Stimulated activated CD8-positive, alpha-beta memory T cell treated with anti-CD3 and anti-CD28 coated beads, Interleukin-15, amount 100 ng/mL, for 4 hours (primary cell): ENCODE data around the gene CLEC3B.
"Not testable (repeated sequence)": the region's sequence is repeated elsewhere in the genome, so short reads cannot be mapped to it uniquely, and the experiment has no call there.

Experiments used
- DNase-seq, 2 donors: peaks; one replicate each; pipeline ENCODE4 v3.0.0-alpha.2; 2020; ENCODE audit warnings: low read depth in 2 of 2

The CLEC3B gene

DNA sequence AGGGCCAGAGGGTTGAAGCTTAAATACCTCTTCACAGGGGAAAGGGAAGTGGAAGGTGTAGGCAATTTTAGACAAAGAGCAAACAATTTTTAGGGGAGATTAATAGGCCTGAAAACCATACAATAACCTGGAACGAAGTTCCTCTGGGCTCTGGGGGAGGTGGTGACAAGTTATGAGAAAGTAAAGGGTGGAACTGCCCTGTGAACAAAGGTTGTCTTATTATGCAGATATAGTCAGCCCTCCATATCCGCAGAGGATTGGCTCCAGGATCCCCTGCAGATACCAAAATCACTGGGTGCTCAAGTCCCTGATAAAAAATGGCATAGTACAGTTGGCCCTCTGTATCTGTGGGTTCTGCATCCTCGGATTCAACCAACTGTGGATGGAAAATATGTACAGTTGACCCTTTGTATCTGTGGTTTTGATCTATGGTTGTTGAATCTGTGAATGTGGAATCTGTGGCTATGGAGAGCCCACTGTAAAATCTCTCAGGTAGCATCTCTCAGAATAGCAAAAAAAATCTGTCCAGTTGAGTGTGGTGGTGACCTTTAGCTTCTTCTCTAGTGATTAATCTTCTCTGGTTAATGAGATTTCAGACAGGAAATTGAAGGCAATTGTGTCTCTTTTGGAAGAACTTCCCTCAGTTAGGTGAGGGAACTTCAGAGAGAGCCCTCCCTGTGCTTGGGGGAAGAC, 40.2 kb downstream of the CLEC3B start:
- DNase-seq, result no peak

DNA sequence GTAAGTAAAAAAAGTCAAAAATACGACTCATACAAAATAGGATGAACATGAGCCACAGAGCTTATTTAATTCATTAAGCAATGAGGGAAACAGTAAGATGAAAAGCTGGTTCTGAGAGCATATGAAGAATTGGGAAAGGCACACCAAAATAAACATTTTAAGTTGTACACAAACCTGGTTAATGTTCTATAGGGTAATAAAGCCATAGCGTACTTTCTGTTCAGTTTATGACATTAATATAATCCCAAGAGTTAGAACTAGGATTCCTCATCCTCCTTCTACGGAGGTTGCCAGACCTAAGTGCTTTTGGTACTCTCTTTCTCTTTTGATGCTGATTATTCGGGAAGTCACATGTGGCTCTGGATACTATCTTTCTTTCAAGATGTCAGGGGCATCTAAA, 41.4 kb downstream of the CLEC3B start:
- DNase-seq, result no peak

GRCh38 chr3:45067941-45068340, 41.8 kb downstream of the CLEC3B start:
- DNase-seq, result no peak

DNA sequence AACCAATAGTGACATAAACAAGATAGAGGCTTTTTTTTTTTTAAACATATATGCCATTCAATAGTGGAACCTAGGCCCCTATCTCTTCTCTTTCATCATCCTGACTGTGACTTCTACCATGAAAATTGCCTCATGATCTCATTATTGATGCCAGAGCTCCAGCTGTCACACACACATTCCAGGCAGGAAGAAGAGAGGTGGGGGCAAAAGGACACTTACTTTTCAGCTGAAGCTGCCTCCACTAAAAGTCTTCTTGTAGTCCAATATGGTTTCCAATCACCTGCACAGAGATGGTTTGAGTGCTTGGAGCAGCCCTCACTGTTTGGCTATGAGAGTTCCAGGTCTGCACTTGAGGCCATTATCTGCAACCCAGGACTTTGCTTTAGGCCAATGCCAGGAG, 45.0 kb downstream of the CLEC3B start:
- no peak for DNase-seq

GRCh38 chr3:45075821-45076625, 49.9 kb downstream of the CLEC3B start:
- DNase-seq, result no peak

DNA sequence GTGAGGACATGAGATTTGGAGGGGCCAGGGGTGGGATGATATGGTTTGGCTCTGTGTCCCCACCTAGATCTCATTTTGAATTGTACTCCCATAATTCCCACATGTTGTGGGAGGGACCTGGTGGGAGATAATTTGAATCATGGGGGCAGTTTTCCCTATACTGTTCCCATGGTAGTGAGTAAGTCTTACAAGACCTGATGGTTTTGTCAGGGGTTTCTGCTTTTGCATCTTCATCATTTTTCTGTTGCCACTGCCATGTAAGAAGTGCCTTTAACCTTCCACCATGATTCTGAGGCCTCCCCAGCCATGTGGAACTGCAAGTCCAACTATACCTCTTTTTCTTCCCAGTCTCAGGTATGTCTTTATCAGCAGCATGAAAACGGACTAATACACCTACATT, 52.2 kb downstream of the CLEC3B start:
- not testable (repeated sequence) for DNase-seq

GRCh38 chr3:45078910-45079522, 52.9 kb downstream of the CLEC3B start:
- no peak for DNase-seq

DNA sequence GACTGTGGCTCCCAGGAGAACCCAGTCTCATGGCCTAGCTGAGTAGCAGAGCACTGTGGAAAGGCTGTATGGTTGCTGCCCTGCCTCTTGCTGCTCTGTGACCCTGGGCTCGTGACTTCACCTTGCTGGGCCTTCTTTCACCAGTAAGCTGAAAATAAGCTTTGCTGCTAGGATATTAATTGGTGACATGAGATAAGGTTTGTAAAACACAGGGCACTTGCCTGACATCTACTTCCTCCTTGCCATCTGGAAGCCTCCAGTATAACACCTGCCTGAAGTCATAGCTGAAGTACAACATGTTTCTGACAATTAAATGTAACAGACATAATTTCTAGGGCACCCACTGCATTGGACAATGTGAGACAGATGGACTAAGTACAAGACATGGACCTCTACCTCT, 53.6 kb downstream of the CLEC3B start:
- DNase-seq, result no peak

GRCh38 chr3:45080824-45081223, 54.7 kb downstream of the CLEC3B start:
- no peak for DNase-seq

DNA sequence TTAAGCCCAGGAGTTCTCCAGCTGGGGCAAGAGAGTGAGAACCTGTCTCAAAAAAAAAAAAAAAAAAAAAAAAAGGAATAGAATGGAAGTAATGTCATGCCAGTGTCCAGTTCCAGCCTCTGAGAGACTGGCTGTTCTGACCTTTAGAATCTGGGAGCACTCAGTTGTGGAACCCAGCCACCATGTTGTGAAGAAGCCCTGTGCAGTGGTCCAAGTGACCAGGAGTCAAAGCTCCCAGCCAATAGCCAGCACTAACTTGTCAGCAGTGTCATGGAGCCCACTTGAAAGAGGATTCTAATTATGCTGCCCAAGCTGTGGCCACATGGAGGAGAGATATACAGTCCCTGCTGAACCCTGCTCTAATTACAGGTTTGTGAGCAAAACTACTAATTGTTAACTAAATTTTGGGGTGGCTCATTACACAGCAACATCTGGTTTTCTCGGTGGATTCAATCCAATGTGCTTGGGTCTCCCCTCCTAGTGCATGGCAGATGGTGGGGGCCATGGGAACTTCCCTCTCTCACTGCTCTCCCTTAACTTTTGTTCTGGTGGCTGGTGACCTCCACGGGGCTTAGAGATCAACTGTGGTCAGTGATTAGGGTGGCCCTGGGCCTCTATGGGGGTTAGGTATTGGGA, 55.5 kb downstream of the CLEC3B start:
- no peak for DNase-seq

GRCh38 chr3:45082142-45082538, 56.0 kb downstream of the CLEC3B start:
- DNase-seq, result no peak

DNA sequence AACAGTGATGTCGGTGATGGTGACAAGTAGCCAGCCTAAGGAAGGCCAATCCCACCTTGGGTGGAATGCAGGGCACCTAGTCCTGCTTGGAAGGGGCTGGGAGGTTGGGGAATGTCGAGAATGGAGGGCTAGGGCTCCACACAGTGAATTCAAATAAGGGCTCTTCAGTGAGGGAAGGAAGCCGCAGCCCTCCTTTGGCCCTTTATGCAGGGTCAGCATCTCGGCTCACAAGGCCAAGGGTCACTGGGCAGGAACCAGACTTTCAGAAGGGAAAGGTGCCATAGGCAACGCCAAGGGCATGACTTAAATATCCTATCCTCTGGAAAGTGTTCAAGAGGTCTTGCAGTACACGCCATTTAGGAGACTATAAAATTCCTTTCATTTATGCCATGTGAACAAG, 56.9 kb downstream of the CLEC3B start:
- no peak for DNase-seq

- DNase-seq, result no peak
These were observed 58.3 kb downstream of the CLEC3B start for GRCh38 chr3:45084361-45084760.

GRCh38 chr3:45084820-45085816, 59.0 kb downstream of the CLEC3B start:
- no peak for DNase-seq
